Body of pancreas (tissue), 4 donors: ENCODE measurements around the gene CCDC87. TPM values are rescaled to one million over a fixed set of nuclear protein-coding genes. Genes with fewer than 3 reads are reported as not detected.
A peak's percentile ranks its signal among the peaks of the same experiment; 100 is the strongest.

ENCODE experiments used
- ATAC-seq: fragments of 150-250 bp; one replicate; pipeline ENCODE4 v1.9.1; 2016
- DNase-seq, 4 donors: peaks; one replicate each; pipeline ENCODE4 v3.0.0-alpha.2; 2019
- H3K27ac ChIP-seq, 4 donors: fragments of 200-600 bp; sonication (generic); 1 replicate in 3 of 4; 2 replicates in 1 of 4; pipeline versions ENCODE4 v1.5.1 to v1.6.1; 2016 to 2019; ENCODE audit warnings: mild to moderate bottlenecking in 1 of 4, mixed read lengths in 1 of 4, moderate library complexity in 1 of 4
- H3K27me3 ChIP-seq, 2 donors: fragments of 200-600 bp; sonication (generic); one replicate each; pipeline ENCODE4 v1.6.0; 2016; ENCODE audit warnings: mild to moderate bottlenecking in 1 of 2
- H3K36me3 ChIP-seq, 2 donors: fragments of 200-600 bp; sonication (generic); replicated peaks in 1 of 2; 2 replicates each; pipeline ENCODE4 v1.5.1; 2016; ENCODE audit warnings: low read depth in 2 of 2; ENCODE audit not compliant: insufficient read depth in 1 of 2
- H3K4me1 ChIP-seq: fragments of 200-600 bp; sonication (generic); one replicate; pipeline ENCODE4 v1.6.0; 2016
- H3K4me3 ChIP-seq, 2 donors: fragments of 200-600 bp; sonication (generic); 1 replicate in 1 of 2; 2 replicates in 1 of 2; pipeline ENCODE4 v1.5.1; 2016 to 2019
- H3K9me3 ChIP-seq, 3 donors: fragments of 200-600 bp; sonication (generic); 1 replicate in 2 of 3; 2 replicates in 1 of 3; pipeline ENCODE4 v1.5.1; 2016
- CTCF ChIP-seq, 7 experiments: fragments of 450-650 bp in 4 of 7; fragments of 200-600 bp in 3 of 7; sonication (generic) in 3 of 7; IDR thresholded peaks; one replicate each; pipeline ENCODE4 v1.5.1; 2016 to 2019; ENCODE audit warnings: antibody characterized with exemption in 7 of 7
- POLR2A ChIP-seq, 3 donors: fragments of 450-650 bp; IDR thresholded peaks; one replicate each; pipeline ENCODE4 v1.6.1; 2016; ENCODE audit warnings: antibody characterized with exemption in 3 of 3, mild to moderate bottlenecking in 2 of 3
- WGBS, 2 donors: methylation state at CpG; one replicate each; pipeline ENCODE4 v1.1.5; 2017; 5-methylcytosine and 5-hydroxymethylcytosine counted together
- intact Hi-C: fragments of 100-400 bp; cut with DNase I; formaldehyde crosslinking; loops from one replicate; pipeline ENCODE4 v1.15.1; 2023
- total RNA-seq, 2 donors: library from RNA; depleted of rRNA; stranded (reverse); fragments of >200 nt; gene quantifications; one replicate each; pipeline ENCODE4 v1.1.0, GENCODE V29; 2016

The CCDC87 gene
- total RNA-seq, 2 donors from 2014 or later = under 0.01 TPM; not detected in 1

GRCh38 chr11:66600631-66601233 lies 7.9 kb upstream of the CCDC87 start:
- ATAC-seq (no peak), DNase-seq (no peak)
- Histone ChIP-seq H3K27ac (no peak overlapping the region), H3K4me1 (peaks cover 2% of the 10 kb centered on the region), H3K36me3 (peaks cover 0 to 10% of the 10 kb centered on the region in 2 donors), H3K9me3 (no peaks in the 10 kb centered on the region), H3K4me3 (no peak overlapping the region), H3K27me3 (no peaks in the 10 kb centered on the region)
- WGBS, 2 donors = 87 to 97% methylated on average over 4 of the region's 4 CpGs
- intact Hi-C loops = no loop called here
- no peak for TF ChIP-seq CTCF (IDR thresholded peaks at IDR 0.05)
- no peak for TF ChIP-seq POLR2A (IDR thresholded peaks at IDR 0.05)

- WGBS, 2 donors = 79 to 82% methylated on average over 2 of the region's 2 CpGs
- Histone ChIP-seq H3K4me1 (peaks cover 7% of the 10 kb centered on the region), H3K4me3 (no peak overlapping the region), H3K9me3 (no peaks in the 10 kb centered on the region), H3K27me3 (no peaks in the 10 kb centered on the region), H3K27ac (no peak overlapping the region), H3K36me3 (peaks cover 0 to 10% of the 10 kb centered on the region in 2 donors)
- intact Hi-C loops = no loop called here
- TF ChIP-seq POLR2A (IDR thresholded peaks at IDR 0.05) = no peak
- no peak for TF ChIP-seq CTCF (IDR thresholded peaks at IDR 0.05)
- DNase-seq = no peak
- no peak for ATAC-seq
Observed at GRCh38 chr11:66600219-66600618, 7.4 kb upstream of the CCDC87 start.

- Histone ChIP-seq H3K4me3 (no peak overlapping the region), H3K36me3 (peaks cover 0 to 7% of the 10 kb centered on the region in 2 donors), H3K27ac (no peak overlapping the region), H3K4me1 (peaks cover 17% of the 10 kb centered on the region), H3K27me3 (no peaks in the 10 kb centered on the region), H3K9me3 (no peaks in the 10 kb centered on the region)
- no peak for ATAC-seq
- 86% methylated on average over 6 of the region's 6 CpGs for WGBS, 2 donors
- intact Hi-C loops = no loop called here
- TF ChIP-seq CTCF (IDR thresholded peaks at IDR 0.05) = no peak
- TF ChIP-seq POLR2A (IDR thresholded peaks at IDR 0.05) = no peak
- no peak for DNase-seq
Observed at GRCh38 chr11:66598993-66599392, 6.1 kb upstream of the CCDC87 start.

- H3K4me3 ChIP-seq = no peak overlapping the region
- ATAC-seq = no peak
- H3K27ac ChIP-seq = no peak overlapping the region
- H3K9me3 ChIP-seq = no peaks in the 10 kb centered on the region
- intact Hi-C loops = no loop called here
- DNase-seq = peak; percentile 37 to 61 (median 46)
- TF ChIP-seq POLR2A (IDR thresholded peaks at IDR 0.05) = no peak
- no peak for TF ChIP-seq CTCF (IDR thresholded peaks at IDR 0.05)
- H3K36me3 ChIP-seq = peaks cover 0 to 7% of the 10 kb centered on the region in 2 donors
- H3K4me1 ChIP-seq = peaks cover 32% of the 10 kb centered on the region
- WGBS, 2 donors = 51 to 55% methylated on average over 4 to 5 of the region's 5 CpGs
- H3K27me3 ChIP-seq = no peaks in the 10 kb centered on the region
Observed at GRCh38 chr11:66595245-66595904, 2.5 kb upstream of the CCDC87 start.

GRCh38 chr11:66593650-66594049 lies 787 bp upstream of the CCDC87 start:
- ATAC-seq (no peak), DNase-seq (no peak)
- peak overlapping the region in 1 of 4 donors; percentile 83 for H3K27ac ChIP-seq
- intact Hi-C loops = no loop called here
- H3K4me1 ChIP-seq = peaks cover 32% of the 10 kb centered on the region
- H3K36me3 ChIP-seq = no peaks in the 10 kb centered on the region
- TF ChIP-seq POLR2A (IDR thresholded peaks at IDR 0.05) (no peak), CTCF (IDR thresholded peaks at IDR 0.05) (no peak)
- no peaks in the 10 kb centered on the region for H3K27me3 ChIP-seq
- WGBS, 2 donors = 41 to 47% methylated on average over 6 to 7 of the region's 7 CpGs
- no peak overlapping the region for H3K4me3 ChIP-seq
- no peaks in the 10 kb centered on the region for H3K9me3 ChIP-seq
